Vagina (tissue), 2 donors: ENCODE results near the gene DSG3. TPM values are rescaled to one million over a fixed set of nuclear protein-coding genes. Genes with fewer than 3 reads are reported as not detected.

Experiments used
- DNase-seq, 2 donors: peaks; one replicate each; pipeline ENCODE4 v3.0.0-alpha.2; 2017; ENCODE audit errors: extremely low spot score in 2 of 2
- H3K27ac ChIP-seq: fragments of 200-600 bp; sonication (generic); one replicate; pipeline ENCODE4 v1.5.1; 2019
- H3K27me3 ChIP-seq: fragments of 200-600 bp; sonication (generic); one replicate; pipeline ENCODE4 v1.5.1; 2019
- H3K36me3 ChIP-seq, 2 donors: fragments of 200-600 bp; sonication (generic); one replicate each; pipeline ENCODE4 v1.5.1; 2017 to 2019
- H3K4me1 ChIP-seq: fragments of 200-600 bp; sonication (generic); one replicate; pipeline ENCODE4 v1.5.1; 2019
- H3K4me3 ChIP-seq, 2 donors: fragments of 200-600 bp; sonication (generic); 1 replicate in 1 of 2; 2 replicates in 1 of 2; pipeline ENCODE4 v1.5.1; 2016 to 2019
- H3K9me3 ChIP-seq: fragments of 200-600 bp; sonication (generic); one replicate; pipeline ENCODE4 v1.5.1; 2019
- CTCF ChIP-seq, 3 experiments: fragments of 450-650 bp in 2 of 3; fragments of 200-600 bp in 1 of 3; sonication (generic) in 1 of 3; IDR thresholded peaks; one replicate each; pipeline ENCODE4 v1.5.1; 2017 to 2019; ENCODE audit warnings: antibody characterized with exemption in 3 of 3, mild to moderate bottlenecking in 2 of 3, moderate library complexity in 2 of 3
- POLR2A ChIP-seq, 2 donors: fragments of 450-650 bp; IDR thresholded peaks; one replicate each; pipeline ENCODE4 v1.6.1; 2017; ENCODE audit warnings: antibody characterized with exemption in 2 of 2, mild to moderate bottlenecking in 2 of 2, moderate library complexity in 2 of 2
- POLR2AphosphoS5 ChIP-seq, 2 donors: sonication (generic); formaldehyde crosslinking; IDR thresholded peaks; one replicate each; pipeline ENCODE4 v1.9.0; 2017; ENCODE audit warnings: antibody characterized with exemption in 2 of 2, mild to moderate bottlenecking in 2 of 2, low read depth in 1 of 2; ENCODE audit not compliant: insufficient read depth in 1 of 2
- intact Hi-C: fragments of 100-400 bp; cut with DNase I; formaldehyde crosslinking; loops from one replicate; pipeline ENCODE4 v1.15.1; 2023
- total RNA-seq: library from RNA; depleted of rRNA; stranded (reverse); fragments of >200 nt; gene quantifications from one replicate; pipeline ENCODE4 v1.2.3, GENCODE V29; 2016

DSG3 gene
- total RNA-seq, 1 donor from 2014 or later = 192 TPM

GRCh38 chr18:31439807-31440325, 7.7 kb upstream of the DSG3 start:
- H3K27ac ChIP-seq = no peak overlapping the region
- no peak for TF ChIP-seq POLR2A (IDR thresholded peaks at IDR 0.05)
- TF ChIP-seq POLR2AphosphoS5 (IDR thresholded peaks at IDR 0.05; ENCODE audit: insufficient read depth in 1 of 2, low read depth in 1 of 2) = peak in 1 of 2 donors; percentile 67
- H3K4me3 ChIP-seq = no peak overlapping the region
- no peaks in the 10 kb centered on the region for H3K4me1 ChIP-seq
- DNase-seq = no peak
- no peaks in the 10 kb centered on the region for H3K27me3 ChIP-seq
- intact Hi-C loops = no loop called here
- no peaks in the 10 kb centered on the region for H3K36me3 ChIP-seq
- H3K9me3 ChIP-seq = no peaks in the 10 kb centered on the region

GRCh38 chr18:31440787-31441186, 6.8 kb upstream of the DSG3 start:
- Histone ChIP-seq H3K9me3 (no peaks in the 10 kb centered on the region), H3K36me3 (no peaks in the 10 kb centered on the region), H3K4me3 (no peak overlapping the region), H3K4me1 (no peaks in the 10 kb centered on the region), H3K27ac (peak overlapping the region; percentile 47), H3K27me3 (no peaks in the 10 kb centered on the region)
- TF ChIP-seq POLR2AphosphoS5 (IDR thresholded peaks at IDR 0.05; ENCODE audit: insufficient read depth in 1 of 2, low read depth in 1 of 2) = peak in 1 of 2 donors; percentile 11
- TF ChIP-seq POLR2A (IDR thresholded peaks at IDR 0.05) = no peak
- intact Hi-C loops = no loop called here
- no peak for DNase-seq

- H3K27me3 ChIP-seq = no peaks in the 10 kb centered on the region
- DNase-seq = no peak
- no peak overlapping the region for H3K4me3 ChIP-seq
- intact Hi-C loops = no loop called here
- no peaks in the 10 kb centered on the region for H3K4me1 ChIP-seq
- H3K27ac ChIP-seq = peak overlapping the region; percentile 47
- H3K36me3 ChIP-seq = no peaks in the 10 kb centered on the region
- H3K9me3 ChIP-seq = no peaks in the 10 kb centered on the region
- TF ChIP-seq CTCF (IDR thresholded peaks at IDR 0.05) (no peak), POLR2AphosphoS5 (IDR thresholded peaks at IDR 0.05; ENCODE audit: insufficient read depth in 1 of 2, low read depth in 1 of 2) (no peak), POLR2A (IDR thresholded peaks at IDR 0.05) (no peak)
Observed at GRCh38 chr18:31441493-31441892, 6.0 kb upstream of the DSG3 start.

GRCh38 chr18:31444142-31444541, 3.4 kb upstream of the DSG3 start:
- H3K9me3 ChIP-seq = no peaks in the 10 kb centered on the region
- H3K4me1 ChIP-seq = no peaks in the 10 kb centered on the region
- no peaks in the 10 kb centered on the region for H3K27me3 ChIP-seq
- intact Hi-C loops = no loop called here
- TF ChIP-seq POLR2A (IDR thresholded peaks at IDR 0.05) = no peak
- no peak for TF ChIP-seq CTCF (IDR thresholded peaks at IDR 0.05)
- TF ChIP-seq POLR2AphosphoS5 (IDR thresholded peaks at IDR 0.05; ENCODE audit: insufficient read depth in 1 of 2, low read depth in 1 of 2) = no peak
- H3K4me3 ChIP-seq = no peak overlapping the region
- H3K36me3 ChIP-seq = no peaks in the 10 kb centered on the region
- H3K27ac ChIP-seq = no peak overlapping the region
- no peak for DNase-seq

- Histone ChIP-seq H3K36me3 (no peaks in the 10 kb centered on the region), H3K27ac (no peak overlapping the region), H3K27me3 (no peaks in the 10 kb centered on the region), H3K4me1 (no peaks in the 10 kb centered on the region), H3K9me3 (no peaks in the 10 kb centered on the region), H3K4me3 (no peak overlapping the region)
- TF ChIP-seq POLR2A (IDR thresholded peaks at IDR 0.05) (no peak), CTCF (IDR thresholded peaks at IDR 0.05) (no peak), POLR2AphosphoS5 (IDR thresholded peaks at IDR 0.05; ENCODE audit: insufficient read depth in 1 of 2, low read depth in 1 of 2) (no peak)
- intact Hi-C loops = no loop called here
- DNase-seq = no peak
Observed at GRCh38 chr18:31445908-31446307, 1.6 kb upstream of the DSG3 start.

GRCh38 chr18:31446854-31447253, 687 bp upstream of the DSG3 start:
- no peak for TF ChIP-seq POLR2AphosphoS5 (IDR thresholded peaks at IDR 0.05; ENCODE audit: insufficient read depth in 1 of 2, low read depth in 1 of 2)
- no peak for TF ChIP-seq CTCF (IDR thresholded peaks at IDR 0.05)
- no peak for TF ChIP-seq POLR2A (IDR thresholded peaks at IDR 0.05)
- Histone ChIP-seq H3K4me1 (no peaks in the 10 kb centered on the region), H3K27ac (no peak overlapping the region), H3K4me3 (no peak overlapping the region), H3K36me3 (no peaks in the 10 kb centered on the region), H3K9me3 (no peaks in the 10 kb centered on the region), H3K27me3 (no peaks in the 10 kb centered on the region)
- DNase-seq = no peak
- intact Hi-C loops = no loop called here
